HepG2 (cell line): ENCODE results near the gene EGR1. TPM values are rescaled to one million over a fixed set of nuclear protein-coding genes. Genes with fewer than 3 reads are reported as not detected.

ENCODE experiments used
- ARNTL ChIP-seq: sonication (generic); formaldehyde crosslinking; IDR thresholded peaks from 2 replicates; pipeline ENCODE4 v1.4.0; 2020; ENCODE audit warnings: mild to moderate bottlenecking, missing genetic modification reagents
- CBX5 ChIP-seq: sonication (generic); formaldehyde crosslinking; IDR thresholded peaks from 2 replicates; pipeline ENCODE4 v1.4.0; 2020; ENCODE audit warnings: missing genetic modification reagents, borderline replicate concordance
- CHD4 ChIP-seq: fragments of 200-600 bp; sonication (generic); IDR thresholded peaks from 2 replicates; pipeline ENCODE4 v1.7.0; 2017; ENCODE audit warnings: mild to moderate bottlenecking, low read length, borderline replicate concordance
- ESRRA ChIP-seq: sonication (generic); formaldehyde crosslinking; IDR thresholded peaks from 2 replicates; pipeline ENCODE4 v1.5.1; 2020; ENCODE audit warnings: mild to moderate bottlenecking, low read depth, missing genetic modification reagents
- FOXA3 ChIP-seq: IDR thresholded peaks from 2 replicates; pipeline ENCODE4 v1.6.1; 2016; ENCODE audit warnings: missing genetic modification reagents, missing compliant biosample characterization
- NFYC ChIP-seq: IDR thresholded peaks from 2 replicates; pipeline ENCODE4 v1.6.1; 2016; ENCODE audit warnings: missing genetic modification reagents, missing compliant biosample characterization
- SIX4 ChIP-seq: sonication (generic); formaldehyde crosslinking; IDR thresholded peaks from 2 replicates; pipeline ENCODE4 v1.4.0; 2020; ENCODE audit warnings: missing genetic modification reagents
- SNAI1 ChIP-seq: sonication (generic); formaldehyde crosslinking; IDR thresholded peaks from 2 replicates; pipeline ENCODE4 v1.5.0; 2020; ENCODE audit warnings: mild to moderate bottlenecking, missing genetic modification reagents, borderline replicate concordance
- TFDP2 ChIP-seq: sonication (generic); formaldehyde crosslinking; IDR thresholded peaks from 2 replicates; pipeline ENCODE4 v1.4.0; 2020; ENCODE audit warnings: missing genetic modification reagents
- ZBTB3 ChIP-seq: sonication (generic); formaldehyde crosslinking; IDR thresholded peaks from 2 replicates; pipeline ENCODE4 v1.4.0; 2020; ENCODE audit warnings: low read depth, mild to moderate bottlenecking, moderate library complexity, missing genetic modification reagents, borderline replicate concordance
- ZBTB40 ChIP-seq, 2 experiments: fragments of 450-650 bp in 1 of 2; sonication (generic) in 1 of 2; formaldehyde crosslinking in 1 of 2; IDR thresholded peaks; 2 replicates each; pipeline versions ENCODE4 v1.6.1 to v1.8.0; 2016 to 2022; ENCODE audit warnings: antibody characterized with exemption in 1 of 2, mild to moderate bottlenecking in 1 of 2, missing genetic modification reagents in 1 of 2
- ZIK1 ChIP-seq: sonication (generic); formaldehyde crosslinking; IDR thresholded peaks from 2 replicates; pipeline ENCODE4 v1.5.0; 2020; ENCODE audit warnings: mild to moderate bottlenecking, low read depth, missing genetic modification reagents, borderline replicate concordance
- ZNF24 ChIP-seq: fragments of 450-650 bp; IDR thresholded peaks from 2 replicates; pipeline ENCODE4 v1.6.1; 2017; ENCODE audit warnings: antibody characterized with exemption, mild to moderate bottlenecking
- ZNF333 ChIP-seq: sonication (generic); formaldehyde crosslinking; IDR thresholded peaks from 2 replicates; pipeline ENCODE4 v1.4.0; 2020; ENCODE audit warnings: mild to moderate bottlenecking, missing genetic modification reagents, borderline replicate concordance
- ZNF414 ChIP-seq: sonication (generic); formaldehyde crosslinking; IDR thresholded peaks from 2 replicates; pipeline ENCODE4 v1.5.0; 2020; ENCODE audit warnings: missing genetic modification reagents
- ZNF441 ChIP-seq: sonication (generic); formaldehyde crosslinking; IDR thresholded peaks from 2 replicates; pipeline ENCODE4 v1.7.0; 2021; ENCODE audit warnings: missing genetic modification reagents, borderline replicate concordance
- ZNF549 ChIP-seq: sonication (generic); formaldehyde crosslinking; IDR thresholded peaks from 2 replicates; pipeline ENCODE4 v1.5.0; 2020; ENCODE audit warnings: missing genetic modification reagents
- ZNF605 ChIP-seq: sonication (generic); formaldehyde crosslinking; IDR thresholded peaks from 2 replicates; pipeline ENCODE4 v1.8.0; 2022; ENCODE audit warnings: mild to moderate bottlenecking, missing genetic modification reagents
- ZNF747 ChIP-seq: sonication (generic); formaldehyde crosslinking; IDR thresholded peaks from 2 replicates; pipeline ENCODE4 v1.8.1; 2023; ENCODE audit warnings: missing genetic modification reagents, mild to moderate bottlenecking, borderline replicate concordance
- polyA plus RNA-seq, 8 experiments: library from polyadenylated mRNA; depleted of rRNA in 3 of 8; stranded (reverse) in 7 of 8; unstranded in 1 of 8; fragments of >200 nt; fragmentation: Illumina TruSeq in 4 of 8; extraction: Trizol in 4 of 8; gene quantifications; 2 replicates each; pipeline versions ENCODE4 v1.2.1 to v1.2.3, GENCODE V29; 2011 to 2016; ENCODE audit warnings: low read depth in 4 of 8, missing spikeins in 1 of 8, mixed read lengths in 1 of 8; ENCODE audit not compliant: insufficient read depth in 1 of 8
- total RNA-seq, 5 experiments: library from RNA; depleted of rRNA; stranded (reverse); fragments of >200 nt; fragmentation: Illumina TruSeq; extraction: Trizol; gene quantifications; 2 replicates each; pipeline ENCODE4 v1.2.3, GENCODE V29; 2016; ENCODE audit warnings: low read depth in 1 of 5

Gene EGR1
- total and polyA plus RNA-seq, 2 of the 13 experiments (the other 11 are each of a cell fraction or from before 2014, with no cell fraction given), result 4.1 to 4.5 TPM

GRCh38 chr5:138459311-138459933 lies 5.9 kb upstream of the EGR1 start (continued):
- peak; percentile 76 for TF ChIP-seq ARNTL (CRISPR knock-in tag)
- TF ChIP-seq SIX4 (CRISPR knock-in tag), result no peak
- no peak for TF ChIP-seq CHD4
- peak; percentile 60 for TF ChIP-seq TFDP2 (CRISPR knock-in tag)
- peak; percentile 37; the same call in 1 of the 2 replicates for TF ChIP-seq ZNF333 (CRISPR knock-in tag)
- TF ChIP-seq CBX5 (CRISPR knock-in tag), result peak; percentile 51; the same call in 1 of the 2 replicates
- no peak for TF ChIP-seq ZNF24
- peak; percentile 98 for TF ChIP-seq ZIK1 (CRISPR knock-in tag)
- no peak for TF ChIP-seq ZBTB40 (IDR thresholded peaks at IDR 0.05)
- peak; percentile 84 for TF ChIP-seq ZBTB40 (CRISPR knock-in tag; IDR thresholded peaks at IDR 0.05)
- TF ChIP-seq ZNF549, result no peak
- peak; percentile 88 for TF ChIP-seq ZNF441 (CRISPR knock-in tag)
- 0 out of 2 replicates have a peak, but pooled peaks have one; percentile 26 for TF ChIP-seq ESRRA (CRISPR knock-in tag)
- TF ChIP-seq SNAI1 (CRISPR knock-in tag), result no peak
- peak; percentile 67; the same call in 1 of the 2 replicates for TF ChIP-seq ZNF414 (CRISPR knock-in tag)
- TF ChIP-seq FOXA3 (CRISPR knock-in tag), result peak; percentile 48
- TF ChIP-seq ZNF747 (CRISPR knock-in tag), result 0 out of 2 replicates have a peak, but pooled peaks have one; percentile 41
- no peak for TF ChIP-seq ZBTB3 (CRISPR knock-in tag)
- TF ChIP-seq ZNF605 (CRISPR knock-in tag), result no peak; the same call in 1 of the 2 replicates
- no peak for TF ChIP-seq NFYC
